HG03139 (cell line): ENCODE measurements around the gene PCK2.
A peak's percentile ranks its signal among the peaks of the same experiment; 100 is the strongest.

Experiments used
- ATAC-seq: cut with Tn5 transposase; IDR thresholded peaks from one replicate; pipeline ENCODE4 v1.9.1; 2021; ENCODE audit not compliant: unreplicated experiment

The PCK2 gene

DNA sequence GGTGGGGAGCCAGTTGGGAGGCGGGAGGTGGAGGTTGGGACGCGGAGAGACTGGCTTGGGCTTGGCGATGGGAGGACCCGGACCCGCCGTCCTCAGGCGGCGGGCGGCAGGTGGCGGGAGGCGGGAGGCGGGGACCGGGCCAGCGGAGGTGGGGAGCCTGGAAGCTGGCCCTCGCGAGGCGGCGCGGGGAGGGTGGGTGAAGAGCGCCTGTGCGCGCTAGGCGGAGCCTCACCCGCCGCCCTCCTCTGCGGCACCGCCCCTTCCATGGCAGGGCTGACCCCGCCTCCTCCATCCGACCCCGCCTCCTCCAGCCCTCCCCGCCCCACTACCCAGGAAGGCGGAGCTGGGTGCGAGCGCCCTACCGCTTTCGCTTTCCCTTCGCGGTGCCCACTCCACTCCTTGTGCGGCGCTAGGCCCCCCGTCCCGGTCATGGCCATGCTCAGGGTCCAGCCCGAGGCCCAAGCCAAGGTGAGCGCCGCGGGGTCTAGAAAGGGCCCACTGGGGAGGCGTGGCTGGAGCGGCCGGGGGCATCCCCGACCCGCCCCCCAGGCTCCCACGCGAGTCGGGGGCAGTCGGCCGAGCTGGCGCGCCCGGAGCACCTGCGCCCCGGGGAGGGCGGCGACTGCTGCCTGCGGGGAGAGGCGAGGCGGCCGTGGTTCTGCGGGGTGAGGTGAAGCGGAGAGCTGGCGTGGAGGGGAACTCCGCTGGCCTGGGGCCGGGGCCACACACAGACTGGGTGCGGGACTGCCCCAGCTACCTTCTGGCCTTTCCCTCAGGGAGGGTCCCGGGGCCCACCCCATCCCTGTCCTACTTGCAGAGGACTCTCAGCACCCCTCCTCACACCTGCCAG, 41.9 kb downstream of the PCK2 start, which contains the start of gene PSME1:
TSS of gene PSME1 (plus strand) at position 361 of the 850 bp plus-strand sequence. CDS start at position 430, 69 bp downstream.
- peak; percentile 78 for ATAC-seq

DNA sequence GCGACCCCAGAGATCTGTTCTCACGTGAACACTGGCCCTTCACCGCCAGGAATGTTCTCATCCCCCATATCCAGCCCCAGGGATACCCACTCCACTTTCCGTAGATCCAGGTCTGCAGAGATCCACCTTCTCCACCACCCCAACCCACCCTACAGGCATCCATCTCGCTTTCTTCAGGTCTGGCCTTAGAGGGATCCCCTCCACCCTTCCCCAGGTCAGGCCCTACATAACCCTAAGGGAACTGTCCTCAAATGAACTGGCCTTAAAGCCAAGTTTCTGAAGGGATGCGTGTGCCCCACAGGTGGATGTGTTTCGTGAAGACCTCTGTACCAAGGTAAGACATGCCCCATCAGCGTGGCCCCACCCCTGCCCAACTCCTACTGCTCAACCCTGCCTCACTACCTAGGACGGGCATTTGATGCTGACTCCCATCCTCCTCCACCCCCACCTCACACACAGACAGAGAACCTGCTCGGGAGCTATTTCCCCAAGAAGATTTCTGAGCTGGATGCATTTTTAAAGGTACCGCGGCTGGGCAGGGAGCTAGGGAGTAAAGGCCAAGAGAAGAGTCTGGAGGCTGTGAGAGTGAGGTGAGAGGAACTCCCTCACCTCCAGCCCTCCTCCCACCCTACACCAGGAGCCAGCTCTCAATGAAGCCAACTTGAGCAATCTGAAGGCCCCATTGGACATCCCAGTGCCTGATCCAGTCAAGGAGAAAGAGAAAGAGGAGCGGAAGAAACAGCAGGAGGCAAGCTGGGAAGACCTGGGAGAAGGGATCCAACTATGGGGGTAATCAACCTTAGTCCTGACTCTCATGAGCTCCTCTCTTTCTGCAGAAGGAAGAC, 42.8 kb downstream of the PCK2 start:
- ATAC-seq: no peak

DNA sequence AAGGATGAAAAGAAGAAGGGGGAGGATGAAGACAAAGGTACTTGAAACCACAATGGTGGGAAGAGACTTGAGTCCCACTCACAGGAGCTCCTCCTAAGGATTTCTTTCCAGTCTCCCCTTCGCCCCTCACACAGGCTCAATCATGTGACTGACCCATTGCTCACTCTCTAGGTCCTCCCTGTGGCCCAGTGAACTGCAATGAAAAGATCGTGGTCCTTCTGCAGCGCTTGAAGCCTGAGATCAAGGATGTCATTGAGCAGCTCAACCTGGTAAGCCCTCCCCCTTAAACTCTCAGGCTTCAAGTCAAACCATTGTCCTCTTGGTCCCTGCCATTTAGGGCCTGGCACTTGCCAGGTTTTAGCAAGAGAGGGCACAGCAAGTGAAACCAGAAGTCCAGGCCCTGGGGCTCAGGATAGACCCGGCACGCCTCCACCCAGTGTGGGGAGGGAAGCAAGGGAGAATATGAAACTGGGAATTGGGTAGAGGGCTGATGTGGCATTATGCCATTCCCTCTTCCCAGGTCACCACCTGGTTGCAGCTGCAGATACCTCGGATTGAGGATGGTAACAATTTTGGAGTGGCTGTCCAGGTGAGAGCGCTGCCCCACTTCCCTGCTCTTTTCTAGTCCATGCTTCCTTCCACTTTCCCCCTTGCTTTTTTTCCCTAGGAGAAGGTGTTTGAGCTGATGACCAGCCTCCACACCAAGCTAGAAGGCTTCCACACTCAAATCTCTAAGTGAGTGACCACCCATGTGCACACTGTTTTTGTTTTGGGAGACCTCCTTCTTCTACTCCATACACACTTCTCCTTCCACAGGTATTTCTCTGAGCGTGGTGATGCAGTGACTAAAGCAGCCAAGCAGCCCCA, 43.7 kb downstream of the PCK2 start:
- ATAC-seq: no peak

DNA sequence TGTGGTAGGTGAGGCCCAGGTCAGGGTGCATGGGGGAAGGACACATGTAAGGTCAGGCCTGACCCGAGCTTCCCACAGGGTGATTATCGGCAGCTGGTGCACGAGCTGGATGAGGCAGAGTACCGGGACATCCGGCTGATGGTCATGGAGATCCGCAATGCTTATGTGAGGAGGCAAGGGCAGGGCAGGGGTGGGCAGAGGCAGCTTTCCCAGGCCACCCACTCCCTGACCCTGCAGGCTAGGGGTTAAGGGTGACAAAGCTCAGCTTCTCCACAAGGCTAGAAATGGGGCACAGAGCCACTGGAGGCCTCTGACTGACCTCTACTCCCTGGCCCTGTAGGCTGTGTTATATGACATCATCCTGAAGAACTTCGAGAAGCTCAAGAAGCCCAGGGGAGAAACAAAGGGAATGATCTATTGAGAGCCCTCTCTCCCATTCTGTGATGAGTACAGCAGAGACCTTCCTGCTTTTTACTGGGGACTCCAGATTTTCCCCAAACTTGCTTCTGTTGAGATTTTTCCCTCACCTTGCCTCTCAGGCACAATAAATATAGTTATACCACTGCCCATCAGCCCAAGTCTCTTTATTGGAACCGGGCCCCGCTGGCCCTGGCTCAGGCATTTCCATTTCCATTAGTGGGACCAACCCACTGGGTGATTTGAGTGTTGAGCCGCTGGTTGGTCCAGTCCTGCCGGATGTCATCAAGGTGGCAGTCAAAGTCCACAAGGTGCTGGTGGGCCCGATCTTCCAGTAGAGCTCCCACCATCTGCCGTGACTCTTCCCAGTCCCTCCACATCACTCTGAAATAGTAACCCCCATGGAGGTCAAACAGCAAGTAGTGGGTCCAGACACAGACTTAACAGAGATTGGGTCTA, 44.5 kb downstream of the PCK2 start:
- ATAC-seq: no peak

DNA sequence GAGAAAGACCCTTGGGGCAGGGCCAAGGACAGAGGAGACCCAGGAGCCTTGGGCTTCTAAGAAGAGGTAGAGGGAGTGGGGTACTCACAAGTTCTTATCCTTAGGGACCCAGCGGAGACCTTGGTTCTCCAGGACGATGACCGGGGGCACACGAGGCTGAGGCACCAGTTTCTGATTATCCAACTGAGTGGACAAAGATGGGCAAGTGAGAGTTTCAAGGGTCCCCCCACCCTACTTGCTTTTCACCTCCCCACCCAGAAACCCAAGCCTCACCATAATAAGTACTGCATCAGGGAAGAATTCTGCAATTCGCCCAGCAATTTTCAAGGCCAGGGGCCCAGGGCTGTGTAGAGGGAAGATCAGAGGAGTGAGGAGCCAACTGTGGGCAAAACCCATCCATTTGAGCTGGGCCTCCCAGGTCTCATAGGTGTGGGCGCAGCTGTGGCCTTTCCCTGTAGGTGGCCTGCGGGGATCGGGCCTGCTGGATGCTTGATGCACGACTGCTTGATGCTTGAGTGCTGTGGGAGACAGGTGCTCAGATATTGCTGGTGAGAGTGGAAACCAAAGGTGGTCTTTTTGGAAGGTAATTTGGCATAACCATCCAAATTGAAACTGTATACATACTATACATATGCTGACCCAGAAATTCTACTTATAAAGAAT, 45.3 kb downstream of the PCK2 start:
- no peak for ATAC-seq

DNA sequence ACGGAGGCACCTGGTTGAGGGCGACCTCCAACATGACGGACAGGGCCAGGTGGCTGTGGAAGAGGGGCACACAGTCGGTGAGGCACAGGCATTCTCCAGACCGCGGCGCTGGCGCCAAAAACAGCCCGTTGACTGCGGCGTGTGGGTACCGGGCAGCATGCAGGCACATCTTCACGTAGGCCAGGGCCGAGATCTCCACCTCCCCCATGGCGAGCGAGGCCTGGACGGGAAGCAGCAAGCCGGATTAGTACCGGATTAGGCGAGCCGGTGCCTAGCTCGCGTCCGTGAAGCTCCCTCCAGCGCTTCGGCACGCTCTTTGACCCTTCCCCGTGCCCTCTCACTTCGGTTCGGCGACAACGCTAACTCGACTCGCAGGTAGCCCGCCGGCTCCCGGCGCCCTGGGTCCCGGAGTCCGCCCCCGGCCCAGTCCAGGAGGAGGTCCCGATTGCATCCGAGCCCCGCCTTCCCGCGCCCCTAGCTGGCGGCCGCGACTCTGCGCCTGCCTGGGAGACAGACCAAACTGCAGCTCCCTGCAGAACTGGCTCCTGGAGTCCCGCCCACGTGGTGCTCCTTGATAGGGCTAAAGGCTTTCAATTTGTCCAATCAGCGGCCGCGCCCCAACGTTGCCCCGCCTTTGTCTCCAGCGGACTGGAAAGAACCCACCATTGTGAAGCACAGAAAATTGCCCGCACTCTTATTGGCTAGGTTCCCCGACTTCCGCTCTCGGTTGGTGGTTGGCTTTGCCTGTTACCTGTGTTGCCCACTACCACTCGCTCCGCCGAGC, 47.2 kb downstream of the PCK2 start, which contains the start of gene EMC9:
TSS of gene EMC9 (minus strand) at position 495 of the 784 bp plus-strand sequence. CDS start at position 208, 287 bp downstream.
- ATAC-seq: peak; percentile 75

DNA sequence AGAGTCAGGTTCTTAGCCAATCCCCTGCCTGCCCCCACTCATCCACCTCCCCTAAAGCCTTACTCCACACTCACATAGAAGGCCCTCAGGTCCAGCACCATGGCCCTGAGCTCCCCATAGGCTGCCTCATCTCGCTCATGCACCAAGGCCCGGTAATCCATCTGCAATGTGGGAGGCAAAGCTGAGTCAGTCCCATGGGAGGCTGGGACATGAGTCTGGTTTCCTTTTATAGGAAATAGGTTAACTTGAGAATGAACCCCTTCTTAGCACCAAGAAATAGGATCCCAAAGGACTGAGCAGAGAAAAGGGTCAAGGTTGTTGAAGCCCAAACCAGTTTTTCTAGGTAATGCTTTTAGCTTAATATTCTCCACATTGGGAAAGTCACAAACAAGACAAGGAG, 49.4 kb downstream of the PCK2 start:
- ATAC-seq: no peak

DNA sequence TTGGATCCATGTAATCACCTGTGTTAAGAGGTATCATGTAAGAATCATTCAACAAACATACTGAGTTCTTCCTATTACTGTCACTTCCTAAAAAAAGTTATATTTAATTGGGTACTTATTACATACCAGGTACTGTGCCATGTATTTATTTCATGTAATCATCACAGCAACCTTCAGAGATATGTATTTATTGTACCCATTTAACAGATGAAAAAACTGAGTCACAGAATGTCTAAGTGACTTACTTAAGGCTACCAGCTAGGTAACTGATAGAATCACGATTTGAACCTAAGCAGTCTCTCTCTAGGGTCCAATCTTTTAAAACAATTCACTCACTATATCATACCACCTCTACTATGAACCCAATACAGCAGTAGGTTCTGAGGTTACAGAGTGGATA, 50.3 kb downstream of the PCK2 start:
- ATAC-seq: no peak

DNA sequence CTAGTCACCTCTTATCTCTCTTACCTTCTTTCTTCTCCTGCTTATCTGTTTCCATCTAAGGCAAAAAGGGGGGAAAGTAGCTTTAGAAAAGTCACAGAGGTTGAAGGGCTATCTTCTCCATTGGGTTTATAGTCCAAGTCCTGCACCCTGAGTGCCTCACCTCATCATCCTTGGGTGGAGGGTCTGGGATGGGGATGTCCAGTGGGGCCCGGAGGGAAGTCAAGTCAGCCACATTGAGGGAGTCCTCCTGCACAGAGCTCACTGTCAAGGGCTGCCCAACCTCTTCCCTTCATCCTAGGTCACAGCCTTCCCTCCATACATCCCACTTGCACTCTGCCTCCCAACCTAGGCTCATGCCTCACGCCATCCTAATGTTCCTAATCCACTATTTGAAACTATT, 51.1 kb downstream of the PCK2 start:
- no peak for ATAC-seq

DNA sequence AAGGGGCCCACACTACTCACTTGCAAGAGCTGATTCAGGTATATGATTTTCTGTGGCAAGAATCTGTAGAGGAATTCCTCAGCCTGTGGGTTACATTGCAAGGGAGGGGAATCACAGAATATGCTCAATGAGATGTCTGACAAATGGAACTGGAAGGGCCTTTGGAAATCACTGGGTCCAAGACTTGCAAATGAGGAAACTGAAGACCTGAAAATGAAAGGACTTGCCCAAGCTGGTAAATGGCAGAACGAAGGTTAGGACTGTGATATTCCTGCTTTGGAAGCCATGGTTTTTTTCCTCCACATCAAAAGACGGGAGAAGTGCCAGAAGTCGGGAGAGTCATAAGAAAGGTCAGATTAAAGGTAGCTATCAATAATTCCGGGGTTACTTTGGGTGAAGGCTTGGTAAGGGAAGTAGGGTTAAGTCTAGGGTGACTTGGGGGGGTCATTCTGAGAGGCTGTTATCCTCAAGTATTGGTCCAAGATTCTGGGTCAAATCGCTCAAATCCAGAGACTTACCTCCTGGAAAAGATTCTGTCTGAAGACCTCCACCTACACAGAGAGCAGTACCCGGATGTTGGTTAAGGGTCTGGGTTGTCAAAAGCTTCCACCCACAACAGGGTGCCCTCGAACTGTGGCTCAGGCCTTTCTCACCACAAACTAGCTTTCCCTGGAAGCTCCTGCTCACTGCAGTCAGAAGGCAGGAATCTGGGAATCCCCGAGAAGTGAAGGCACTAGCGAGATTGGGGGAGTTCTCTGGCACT, 51.8 kb downstream of the PCK2 start:
- no peak for ATAC-seq

DNA sequence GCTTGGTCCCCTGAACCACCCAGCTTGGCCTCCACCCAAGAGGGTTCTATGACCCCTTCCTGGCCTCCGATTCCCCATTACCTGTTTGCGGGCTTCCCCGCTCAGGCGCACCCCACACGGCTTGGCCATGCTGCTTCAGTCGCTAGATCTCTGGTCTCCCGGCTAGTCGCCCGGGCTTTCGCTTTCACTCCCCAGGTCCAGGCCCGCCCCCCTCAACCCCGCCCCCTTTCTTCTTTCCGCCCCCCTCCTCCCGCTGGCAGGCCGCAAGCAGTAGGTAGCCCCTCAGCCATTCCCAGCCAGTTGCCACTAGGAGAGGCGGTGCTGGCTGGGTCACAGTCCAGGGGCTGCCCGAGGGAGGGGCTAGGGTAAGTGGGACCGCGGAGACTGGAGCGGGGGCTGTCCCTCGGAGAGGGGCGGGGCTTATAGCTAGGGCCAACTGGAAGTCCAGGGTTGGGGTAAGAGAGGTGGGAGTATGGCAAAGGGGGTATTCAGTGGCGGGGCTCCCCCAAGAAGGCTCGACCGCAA, 52.4 kb downstream of the PCK2 start, which contains the start of gene PSME2:
TSS of gene PSME2 (minus strand) at position 158 of the 525 bp plus-strand sequence. CDS start at position 129, 29 bp downstream.
- peak; percentile 50 for ATAC-seq

DNA sequence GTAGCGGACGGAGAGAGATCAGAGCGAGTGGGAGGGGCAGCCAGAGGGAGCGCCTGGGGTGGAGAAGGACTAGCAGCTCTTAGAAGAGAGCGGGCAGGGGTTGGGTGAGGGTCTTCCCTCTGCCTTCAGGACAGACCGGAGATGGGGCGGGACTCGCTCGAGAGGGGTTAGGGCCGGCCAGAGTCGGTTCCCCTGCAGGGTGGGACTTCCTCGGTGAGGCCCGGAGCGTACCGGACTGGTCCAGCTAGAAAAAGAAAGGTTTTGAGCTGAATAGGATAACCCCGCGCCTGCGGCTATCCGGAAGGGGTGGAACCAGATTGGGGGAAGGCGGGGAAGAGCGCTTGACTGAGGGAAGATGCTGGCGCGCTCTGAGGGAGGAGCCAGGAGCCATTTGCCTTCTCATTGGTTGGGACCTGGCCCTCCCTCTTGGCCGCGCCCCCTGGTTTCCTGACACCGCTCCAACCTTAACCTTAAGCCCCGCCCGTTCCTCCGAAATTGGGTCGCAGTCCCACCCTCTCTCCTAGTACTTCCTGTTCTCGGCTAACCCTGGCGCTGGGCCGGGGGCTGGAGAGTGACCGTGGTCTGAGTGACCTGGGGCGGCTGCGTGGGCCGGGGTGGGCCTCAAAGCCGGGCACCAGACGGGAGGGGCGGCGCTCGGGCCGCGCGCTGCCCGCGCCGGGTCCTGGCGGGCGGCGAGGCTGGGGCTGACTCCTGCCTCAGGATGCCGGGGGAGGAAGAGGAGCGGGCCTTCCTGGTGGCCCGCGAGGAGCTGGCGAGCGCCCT, 53.1 kb downstream of the PCK2 start, which contains the start of gene RNF31:
TSS of gene RNF31 (plus strand) at position 521 of the 783 bp plus-strand sequence. CDS start at position 722, 201 bp downstream.
- peak; percentile 72 for ATAC-seq

DNA sequence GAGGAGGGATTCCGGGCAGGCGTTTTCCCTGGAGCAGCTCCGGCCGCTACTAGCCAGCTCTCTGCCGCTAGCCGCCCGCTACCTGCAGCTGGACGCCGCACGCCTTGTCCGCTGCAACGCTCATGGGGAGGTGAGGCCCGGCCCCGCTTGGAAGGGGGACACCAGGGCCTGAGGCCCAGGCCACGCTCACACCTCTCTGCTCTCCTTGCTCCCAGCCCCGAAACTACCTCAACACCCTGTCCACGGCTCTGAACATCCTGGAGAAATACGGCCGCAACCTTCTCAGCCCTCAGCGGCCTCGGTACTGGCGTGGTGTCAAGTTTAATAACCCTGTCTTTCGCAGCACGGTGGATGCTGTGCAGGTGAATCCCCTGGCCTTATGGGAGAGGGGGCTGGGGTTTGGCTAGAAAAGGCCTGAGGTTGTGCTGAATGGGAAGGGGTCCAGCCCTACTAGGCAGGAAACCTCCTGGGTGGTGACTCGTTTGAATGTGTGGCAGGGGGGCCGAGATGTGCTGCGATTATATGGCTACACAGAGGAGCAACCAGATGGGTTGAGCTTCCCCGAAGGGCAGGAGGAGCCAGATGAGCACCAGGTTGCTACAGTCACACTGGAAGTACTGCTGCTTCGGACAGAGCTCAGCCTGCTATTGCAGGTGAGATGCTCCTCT, 53.8 kb downstream of the PCK2 start:
- no peak for ATAC-seq

DNA sequence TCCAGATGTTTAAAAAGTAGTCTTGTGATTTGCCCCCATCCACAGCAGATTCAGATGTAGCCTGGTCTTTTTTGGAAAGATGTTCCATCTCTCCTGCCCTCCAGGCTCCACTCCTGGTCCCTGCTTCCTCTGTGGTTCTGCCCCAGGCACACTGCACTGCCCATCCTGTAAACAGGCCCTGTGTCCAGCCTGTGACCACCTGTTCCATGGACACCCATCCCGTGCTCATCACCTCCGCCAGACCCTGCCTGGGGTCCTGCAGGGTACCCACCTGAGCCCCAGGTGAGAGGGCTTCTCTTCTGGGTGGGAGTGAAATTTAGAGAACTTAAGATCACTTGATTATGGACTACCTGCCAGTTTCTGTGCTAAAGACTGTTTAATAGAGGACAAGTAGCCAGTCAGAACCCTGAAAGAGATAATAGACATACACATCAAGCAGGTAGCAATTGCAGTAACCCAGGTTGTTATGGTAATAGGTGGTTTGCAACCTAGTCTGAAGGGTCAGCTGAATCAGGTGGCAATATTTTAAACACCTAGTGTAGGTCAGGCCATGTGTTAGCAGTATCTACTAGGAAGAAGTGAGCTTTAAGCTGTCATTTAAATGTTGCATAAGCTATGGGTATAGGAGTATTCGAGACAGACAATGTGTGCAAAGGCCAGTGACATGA, 55.3 kb downstream of the PCK2 start:
- ATAC-seq: no peak

DNA sequence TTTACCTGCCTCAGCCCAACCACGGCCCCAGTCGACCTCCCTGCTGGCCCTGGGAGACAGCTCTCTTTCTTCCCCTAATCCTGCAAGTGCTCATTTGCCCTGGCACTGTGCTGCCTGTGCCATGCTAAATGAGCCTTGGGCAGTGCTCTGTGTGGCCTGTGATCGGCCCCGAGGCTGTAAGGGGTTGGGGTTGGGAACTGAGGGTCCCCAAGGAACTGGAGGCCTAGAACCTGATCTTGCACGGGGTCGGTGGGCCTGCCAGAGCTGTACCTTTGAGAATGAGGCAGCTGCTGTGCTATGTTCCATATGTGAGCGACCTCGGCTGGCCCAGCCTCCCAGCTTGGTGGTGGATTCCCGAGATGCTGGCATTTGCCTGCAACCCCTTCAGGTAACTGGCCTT, 56.0 kb downstream of the PCK2 start:
- ATAC-seq: no peak
